SU-DHL-6 (cell line): ENCODE measurements around the gene CH25H.
A peak's percentile ranks its signal among the peaks of the same experiment; 100 is the strongest.

Experiments
- H2AFZ ChIP-seq: fragments of 200-600 bp; sonication (generic); 2 replicates; pipeline ENCODE4 v1.6.1; 2014; ENCODE audit warnings: low read depth, mild to moderate bottlenecking, moderate library complexity, mixed read lengths, antibody characterized with exemption, low read length; ENCODE audit not compliant: severe bottlenecking
- H3F3A ChIP-seq: fragments of 200-600 bp; shearing (Covaris generic); 2 replicates; pipeline ENCODE4 v1.6.0; 2016; ENCODE audit warnings: antibody characterized with exemption, mild to moderate bottlenecking; ENCODE audit not compliant: insufficient read depth
- H3K27ac ChIP-seq: fragments of 200-600 bp; sonication (generic); 2 replicates; pipeline ENCODE4 v1.5.1; 2016; ENCODE audit warnings: low read depth, mild to moderate bottlenecking, low read length, moderate library complexity, mixed read lengths
- H3K27me3 ChIP-seq: fragments of 200-600 bp; sonication (generic), shearing (Covaris generic); 2 replicates; pipeline ENCODE4 v1.6.0; 2014; ENCODE audit warnings: mild to moderate bottlenecking, low read length
- H3K36me3 ChIP-seq: fragments of 200-600 bp; sonication (generic); 2 replicates; pipeline ENCODE4 v1.6.1; 2014; ENCODE audit warnings: mild to moderate bottlenecking, low read length, mixed read lengths
- H3K4me2 ChIP-seq: fragments of 300-600, 200-600 bp; shearing (Covaris generic), sonication (generic); 2 replicates; pipeline ENCODE4 v1.6.0; 2014; ENCODE audit warnings: low read length, low read depth, mild to moderate bottlenecking; ENCODE audit not compliant: poor library complexity, severe bottlenecking
- H3K4me3 ChIP-seq: fragments of 200-600 bp; sonication (generic); 2 replicates; pipeline ENCODE4 v1.5.1; 2014; ENCODE audit warnings: antibody characterized with exemption, low read length, mild to moderate bottlenecking, mixed read lengths; ENCODE audit not compliant: insufficient read depth, poor library complexity, severe bottlenecking
- H3K79me2 ChIP-seq: fragments of 200-600 bp; sonication (generic); 2 replicates; pipeline ENCODE4 v1.6.1; 2014; ENCODE audit warnings: mild to moderate bottlenecking, low read length, moderate library complexity; ENCODE audit not compliant: insufficient read depth
- H3K9ac ChIP-seq: fragments of 200-600 bp; sonication (generic); 2 replicates; pipeline ENCODE4 v1.7.0; 2014; ENCODE audit warnings: mild to moderate bottlenecking, low read length
- H3K9me2 ChIP-seq: fragments of 200-600 bp; sonication (generic); replicated peaks from 2 replicates; pipeline ENCODE4 v1.6.1; 2014; ENCODE audit warnings: low read length; ENCODE audit not compliant: insufficient read depth
- H3K9me3 ChIP-seq: fragments of 200-600 bp; sonication (generic); 2 replicates; pipeline ENCODE4 v1.6.1; 2014; ENCODE audit warnings: low read length, mixed read lengths; ENCODE audit not compliant: insufficient read depth
- H4K20me1 ChIP-seq: fragments of 200-600 bp; sonication (generic); 2 replicates; pipeline ENCODE4 v1.6.1; 2014; ENCODE audit warnings: low read depth, mild to moderate bottlenecking, antibody characterized with exemption, low read length, moderate library complexity, mixed read lengths
- EZH2phosphoT487 ChIP-seq: fragments of 200-600 bp; sonication (generic), shearing (Covaris generic); conservative IDR thresholded peaks from 2 replicates; pipeline ENCODE4 v1.6.1; 2018; ENCODE audit warnings: mild to moderate bottlenecking, antibody characterized with exemption, low read length, moderate library complexity, mixed read lengths
- TF ChIP-seq, protein P1 (sequence below): fragments of 200-600 bp; sonication (generic); IDR thresholded peaks from one replicate; pipeline ENCODE4 v1.5.1; 2017; ENCODE audit warnings: antibody characterized with exemption, mild to moderate bottlenecking, low read length, moderate library complexity; ENCODE audit not compliant: insufficient read depth, poor library complexity, severe bottlenecking

Gene CH25H

DNA sequence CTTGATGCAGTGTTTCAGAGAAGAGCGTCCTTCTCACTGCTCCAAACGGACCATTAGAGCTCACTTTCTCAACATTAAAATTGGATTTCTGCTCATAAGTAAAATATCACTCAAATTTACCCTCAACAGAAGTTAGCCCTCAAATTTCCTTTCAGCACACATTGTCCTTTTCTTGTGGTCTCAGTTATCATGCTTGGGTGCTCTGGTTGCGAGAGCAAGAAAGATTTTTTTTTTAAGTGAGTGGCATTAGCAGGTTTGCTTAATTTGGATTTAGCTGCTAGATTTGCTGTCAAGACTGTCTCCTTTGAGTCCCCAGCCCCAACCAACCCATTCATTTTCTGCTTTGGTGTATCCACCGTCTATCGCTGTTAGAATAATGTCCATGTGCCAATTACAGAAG, 2.6 kb upstream of the CH25H start:
- Histone ChIP-seq H3K4me2 (no peak overlapping the region), H3K9ac (no peak overlapping the region), H3K4me3 (no peak overlapping the region), H3K9me3 (no peaks in the 10 kb centered on the region), H3K27me3 (no peaks in the 10 kb centered on the region), H3F3A (no peaks in the 10 kb centered on the region), H3K79me2 (no peaks in the 10 kb centered on the region), H2AFZ (no peak overlapping the region), H3K9me2 (no peaks in the 10 kb centered on the region), H3K27ac (no peak overlapping the region), H4K20me1 (no peaks in the 10 kb centered on the region), H3K36me3 (no peaks in the 10 kb centered on the region)
- TF ChIP-seq EZH2phosphoT487, result no peak
- TF ChIP-seq, protein P1, sequence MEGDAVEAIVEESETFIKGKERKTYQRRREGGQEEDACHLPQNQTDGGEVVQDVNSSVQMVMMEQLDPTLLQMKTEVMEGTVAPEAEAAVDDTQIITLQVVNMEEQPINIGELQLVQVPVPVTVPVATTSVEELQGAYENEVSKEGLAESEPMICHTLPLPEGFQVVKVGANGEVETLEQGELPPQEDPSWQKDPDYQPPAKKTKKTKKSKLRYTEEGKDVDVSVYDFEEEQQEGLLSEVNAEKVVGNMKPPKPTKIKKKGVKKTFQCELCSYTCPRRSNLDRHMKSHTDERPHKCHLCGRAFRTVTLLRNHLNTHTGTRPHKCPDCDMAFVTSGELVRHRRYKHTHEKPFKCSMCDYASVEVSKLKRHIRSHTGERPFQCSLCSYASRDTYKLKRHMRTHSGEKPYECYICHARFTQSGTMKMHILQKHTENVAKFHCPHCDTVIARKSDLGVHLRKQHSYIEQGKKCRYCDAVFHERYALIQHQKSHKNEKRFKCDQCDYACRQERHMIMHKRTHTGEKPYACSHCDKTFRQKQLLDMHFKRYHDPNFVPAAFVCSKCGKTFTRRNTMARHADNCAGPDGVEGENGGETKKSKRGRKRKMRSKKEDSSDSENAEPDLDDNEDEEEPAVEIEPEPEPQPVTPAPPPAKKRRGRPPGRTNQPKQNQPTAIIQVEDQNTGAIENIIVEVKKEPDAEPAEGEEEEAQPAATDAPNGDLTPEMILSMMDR, result no peak

DNA sequence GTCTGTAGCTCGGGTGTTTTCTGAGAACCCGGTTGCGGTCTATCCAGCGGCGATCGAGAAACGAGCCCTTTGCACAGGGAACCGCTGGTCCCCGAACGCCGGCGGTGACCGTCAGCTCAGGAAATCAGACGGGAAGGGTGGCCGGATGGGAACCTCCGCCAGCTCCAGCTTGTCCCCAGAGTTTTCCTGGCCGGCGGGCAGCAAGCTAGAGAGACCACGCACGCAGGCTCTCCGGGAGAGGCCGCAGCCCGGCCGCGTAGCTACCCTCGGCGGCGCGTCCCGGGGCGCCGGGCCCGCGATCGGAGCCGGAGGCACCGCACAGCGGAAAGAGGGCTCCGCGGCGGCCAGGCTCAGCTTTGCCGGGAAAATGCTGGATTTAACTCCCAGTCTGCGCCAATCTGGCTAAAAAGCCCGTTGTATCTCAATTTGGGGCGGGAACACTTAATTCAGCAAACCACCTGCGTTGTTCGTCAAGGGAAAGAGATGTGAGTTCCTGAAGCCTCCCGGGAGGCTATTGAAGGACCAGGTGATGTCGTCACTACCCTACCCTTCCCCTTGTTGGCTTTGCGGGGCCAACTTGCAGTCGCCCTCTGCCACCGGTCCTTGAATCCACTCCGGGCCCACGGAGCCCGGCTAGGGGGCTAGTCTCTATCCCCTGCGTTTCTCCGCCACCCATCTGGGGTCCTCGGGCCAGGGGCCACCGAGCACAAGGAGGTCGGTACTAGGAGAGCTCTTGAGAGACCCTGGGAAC, 859 bp upstream of the CH25H start:
- no peaks in the 10 kb centered on the region for H3K79me2 ChIP-seq
- H3K27ac ChIP-seq, result no peak overlapping the region
- H3K9me2 ChIP-seq, result no peaks in the 10 kb centered on the region
- H3K36me3 ChIP-seq, result no peaks in the 10 kb centered on the region
- H4K20me1 ChIP-seq, result no peaks in the 10 kb centered on the region
- H3K4me2 ChIP-seq, result peak overlapping the region; percentile 12
- H3K27me3 ChIP-seq, result no peaks in the 10 kb centered on the region
- no peak overlapping the region for H3K9ac ChIP-seq
- no peaks in the 10 kb centered on the region for H3K9me3 ChIP-seq
- no peak overlapping the region for H3K4me3 ChIP-seq
- H3F3A ChIP-seq, result no peaks in the 10 kb centered on the region
- TF ChIP-seq, protein P1, result no peak
- peak; percentile 95; the same call in 1 of the 2 replicates for TF ChIP-seq EZH2phosphoT487
- peak overlapping the region; percentile 3 for H2AFZ ChIP-seq

DNA sequence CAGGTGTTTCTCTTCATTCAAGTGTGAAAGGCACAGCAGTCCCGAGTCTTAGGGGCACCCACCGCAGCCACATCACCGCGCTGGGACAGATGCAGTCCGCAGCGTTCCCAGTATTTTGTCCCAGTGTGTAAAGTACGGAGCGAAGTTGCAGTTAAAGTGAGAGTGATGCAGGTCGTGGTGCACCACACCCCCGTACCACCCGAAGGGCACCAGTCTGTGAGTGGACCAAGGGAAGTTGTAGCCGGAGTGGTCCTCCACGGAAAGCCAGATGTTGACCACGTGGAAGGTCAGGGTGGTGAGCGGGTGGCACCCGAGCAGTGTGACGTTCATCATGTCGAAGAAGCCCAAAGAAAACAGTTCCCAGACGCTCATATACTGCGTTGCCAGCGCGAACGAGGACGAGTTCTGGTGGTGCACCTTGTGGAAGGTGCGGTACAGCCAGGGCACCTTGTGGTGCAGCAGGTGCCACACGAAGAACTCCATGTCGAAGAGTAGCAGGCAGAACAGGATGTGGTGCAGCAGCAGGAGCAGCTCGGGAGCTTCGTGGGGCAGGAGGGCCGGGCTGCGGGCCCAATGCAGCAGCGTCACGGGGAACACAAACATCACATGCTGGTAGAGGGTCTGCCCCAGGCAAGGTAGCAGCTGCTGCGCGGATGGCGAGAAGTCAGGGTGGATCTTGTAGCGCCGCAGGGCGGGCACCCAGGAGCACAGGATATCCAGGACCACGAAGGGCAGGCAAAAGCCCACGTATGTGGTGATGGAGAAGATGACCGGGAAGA, 526 bp downstream of the CH25H start:
- Histone ChIP-seq H2AFZ (no peak overlapping the region), H3K27me3 (no peaks in the 10 kb centered on the region), H3K4me3 (no peak overlapping the region), H3K4me2 (no peak overlapping the region), H3K36me3 (no peaks in the 10 kb centered on the region), H3K79me2 (no peaks in the 10 kb centered on the region), H3K9me2 (no peaks in the 10 kb centered on the region), H3K9ac (no peak overlapping the region), H3K9me3 (no peaks in the 10 kb centered on the region), H4K20me1 (no peaks in the 10 kb centered on the region), H3F3A (no peaks in the 10 kb centered on the region), H3K27ac (no peak overlapping the region)
- no peak for TF ChIP-seq EZH2phosphoT487
- TF ChIP-seq, protein P1, result no peak
